Panc1 (cell line): ENCODE results near the gene CAMK1D. TPM values are rescaled to one million over a fixed set of nuclear protein-coding genes. Genes with fewer than 3 reads are reported as not detected.

ENCODE experiments used
- ATAC-seq: fragments of 200-7000 bp; cut with Tn5 transposase; 2 replicates; pipeline ENCODE4 v1.9.1; 2020; ENCODE audit warnings: mild to moderate bottlenecking, moderate library complexity
- BruUV-seq: library from RNA; stranded (reverse); fragments of 400-500 nt; replicated peaks from 2 replicates; lab custom pipeline; 2021; lab: Mats Ljungman, UMichigan
- CTCF ChIA-PET: fragments of 300-600 bp; sonication (Branson Sonifier 250); formaldehyde crosslinking; loops from one replicate; lab custom pipeline; 2022; ENCODE audit warnings: antibody characterized with exemption; lab: Charles Lee
- POLR2A ChIA-PET: fragments of 300-600 bp; sonication (Branson Sonifier 250); formaldehyde crosslinking; loops from one replicate; lab custom pipeline; 2022; ENCODE audit warnings: antibody characterized with exemption; lab: Charles Lee
- DNase-seq: peaks from one replicate; pipeline ENCODE4 v3.0.0-alpha.2; 2010; ENCODE audit warnings: low read depth, low spot score
- H3K27ac ChIP-seq: 2 replicates; pipeline ENCODE4 v1.5.1; 2011; ENCODE audit warnings: mild to moderate bottlenecking, low read length, inconsistent platforms
- H3K27me3 ChIP-seq: fragments of 200-500 bp; sonication (Bioruptor generic); 2 replicates; pipeline ENCODE4 v1.6.0; 2014; ENCODE audit warnings: low read length, inconsistent platforms; ENCODE audit not compliant: control insufficient read depth, insufficient read depth
- H3K36me3 ChIP-seq: fragments of 200-500 bp; sonication (Bioruptor generic); 2 replicates; pipeline ENCODE4 v1.5.1; 2014; ENCODE audit warnings: inconsistent platforms, mild to moderate bottlenecking, low read length, moderate library complexity; ENCODE audit not compliant: control insufficient read depth, insufficient read depth
- H3K4me1 ChIP-seq: 2 replicates; pipeline ENCODE4 v1.5.1; 2011; ENCODE audit warnings: inconsistent platforms, mild to moderate bottlenecking, low read length, moderate library complexity; ENCODE audit not compliant: control insufficient read depth, insufficient read depth
- H3K4me3 ChIP-seq, 2 experiments: 2 replicates each; pipeline ENCODE4 v1.5.1; 2011 to 2012; ENCODE audit warnings: low read depth in 2 of 2, low read length in 2 of 2, mild to moderate bottlenecking in 2 of 2, inconsistent platforms in 1 of 2, moderate library complexity in 1 of 2
- H3K9me3 ChIP-seq: fragments of 200-500 bp; sonication (Bioruptor generic); 2 replicates; pipeline ENCODE4 v1.5.1; 2014; ENCODE audit warnings: low read depth, mild to moderate bottlenecking, inconsistent platforms, low read length, moderate library complexity; ENCODE audit not compliant: control insufficient read depth, insufficient read depth
- CTCF ChIP-seq: fragments of 450-650 bp; IDR thresholded peaks from 2 replicates; pipeline ENCODE4 v1.5.1; 2017; ENCODE audit warnings: mild to moderate bottlenecking
- POLR2AphosphoS5 ChIP-seq: IDR thresholded peaks from 2 replicates; pipeline ENCODE4 v1.6.1; 2012; ENCODE audit warnings: mild to moderate bottlenecking, low read depth, low read length, moderate library complexity
- SIN3A ChIP-seq: IDR thresholded peaks from 2 replicates; pipeline ENCODE4 v1.6.1; 2012; ENCODE audit warnings: low read depth, mild to moderate bottlenecking, low read length, moderate library complexity, borderline replicate concordance; ENCODE audit not compliant: insufficient read depth
- TCF7L2 ChIP-seq: IDR thresholded peaks from 2 replicates; pipeline ENCODE4 v1.6.1; 2011; ENCODE audit warnings: mild to moderate bottlenecking, low read depth, low read length, inconsistent platforms
- in situ Hi-C: cut with HindIII; loops from 2 replicates; pipeline ENCODE4 v1.10.0; 2016; ENCODE audit warnings: low sequenced_read_pairs, low pct_unique_long_range_greater_than_20kb
- intact Hi-C: fragments of 100-400 bp; cut with micrococcal nuclease; formaldehyde crosslinking; loops from one replicate; pipeline ENCODE4 v1.10.0; 2022; ENCODE audit not compliant: unreplicated experiment
- total RNA-seq: library from RNA; stranded (reverse); gene quantifications from one replicate; pipeline ENCODE4 v1.2.1, GENCODE V29; 2021; ENCODE audit not compliant: unreplicated experiment
- TF ChIP-seq, protein P1 (sequence below), 2 experiments: IDR thresholded peaks; 2 replicates each; pipeline ENCODE4 v1.6.1; 2011 to 2012; ENCODE audit warnings: low read depth in 2 of 2, control low read depth in 1 of 2, low read length in 1 of 2, mild to moderate bottlenecking in 1 of 2, moderate library complexity in 1 of 2; ENCODE audit not compliant: insufficient read depth in 1 of 2

The CAMK1D gene
- total RNA-seq, 1 experiment from 2014 or later: 5.7 TPM

GRCh38 chr10:12473491-12473890 lies 124.1 kb downstream of the CAMK1D start:
- no peaks in the 10 kb centered on the region for H3K27me3 ChIP-seq
- DNase-seq (no peak), ATAC-seq (no peak)
- no peak overlapping the region for H3K4me3 ChIP-seq
- H3K9me3 ChIP-seq: no peaks in the 10 kb centered on the region
- TF ChIP-seq, protein P1, sequence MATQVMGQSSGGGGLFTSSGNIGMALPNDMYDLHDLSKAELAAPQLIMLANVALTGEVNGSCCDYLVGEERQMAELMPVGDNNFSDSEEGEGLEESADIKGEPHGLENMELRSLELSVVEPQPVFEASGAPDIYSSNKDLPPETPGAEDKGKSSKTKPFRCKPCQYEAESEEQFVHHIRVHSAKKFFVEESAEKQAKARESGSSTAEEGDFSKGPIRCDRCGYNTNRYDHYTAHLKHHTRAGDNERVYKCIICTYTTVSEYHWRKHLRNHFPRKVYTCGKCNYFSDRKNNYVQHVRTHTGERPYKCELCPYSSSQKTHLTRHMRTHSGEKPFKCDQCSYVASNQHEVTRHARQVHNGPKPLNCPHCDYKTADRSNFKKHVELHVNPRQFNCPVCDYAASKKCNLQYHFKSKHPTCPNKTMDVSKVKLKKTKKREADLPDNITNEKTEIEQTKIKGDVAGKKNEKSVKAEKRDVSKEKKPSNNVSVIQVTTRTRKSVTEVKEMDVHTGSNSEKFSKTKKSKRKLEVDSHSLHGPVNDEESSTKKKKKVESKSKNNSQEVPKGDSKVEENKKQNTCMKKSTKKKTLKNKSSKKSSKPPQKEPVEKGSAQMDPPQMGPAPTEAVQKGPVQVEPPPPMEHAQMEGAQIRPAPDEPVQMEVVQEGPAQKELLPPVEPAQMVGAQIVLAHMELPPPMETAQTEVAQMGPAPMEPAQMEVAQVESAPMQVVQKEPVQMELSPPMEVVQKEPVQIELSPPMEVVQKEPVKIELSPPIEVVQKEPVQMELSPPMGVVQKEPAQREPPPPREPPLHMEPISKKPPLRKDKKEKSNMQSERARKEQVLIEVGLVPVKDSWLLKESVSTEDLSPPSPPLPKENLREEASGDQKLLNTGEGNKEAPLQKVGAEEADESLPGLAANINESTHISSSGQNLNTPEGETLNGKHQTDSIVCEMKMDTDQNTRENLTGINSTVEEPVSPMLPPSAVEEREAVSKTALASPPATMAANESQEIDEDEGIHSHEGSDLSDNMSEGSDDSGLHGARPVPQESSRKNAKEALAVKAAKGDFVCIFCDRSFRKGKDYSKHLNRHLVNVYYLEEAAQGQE (IDR thresholded peaks at IDR 0.05; ENCODE audit: insufficient read depth in 1 of 2, low read depth in 2 of 2, low read length in 1 of 2): no peak
- no peak for TF ChIP-seq POLR2AphosphoS5
- TF ChIP-seq TCF7L2: no peak
- TF ChIP-seq SIN3A: no peak
- no peak for TF ChIP-seq CTCF
- ChIA-PET POLR2A (interaction anchor here (0.5 kb wide), 1 partner anchor 112 kb away, joined by 4 read pairs; no protein-coding TSS in a partner anchor), CTCF (no interaction called here)
- H3K27ac ChIP-seq: no peak overlapping the region
- no TSS peak for BruUV-seq
- no peaks in the 10 kb centered on the region for H3K36me3 ChIP-seq
- in situ Hi-C loops (no loop called here), intact Hi-C loops (no loop called here)
- H3K4me1 ChIP-seq: no peaks in the 10 kb centered on the region

GRCh38 chr10:12474727-12475412 lies 125.5 kb downstream of the CAMK1D start:
- DNase-seq (no peak), ATAC-seq (no peak)
- ChIA-PET CTCF (no interaction called here), POLR2A (no interaction called here)
- Histone ChIP-seq H3K9me3 (no peaks in the 10 kb centered on the region), H3K27me3 (no peaks in the 10 kb centered on the region), H3K27ac (no peak overlapping the region), H3K36me3 (no peaks in the 10 kb centered on the region), H3K4me3 (no peak overlapping the region), H3K4me1 (no peaks in the 10 kb centered on the region)
- TF ChIP-seq CTCF (no peak), SIN3A (no peak), POLR2AphosphoS5 (no peak), TCF7L2 (no peak)
- TF ChIP-seq, protein P1 (IDR thresholded peaks at IDR 0.05; ENCODE audit: insufficient read depth in 1 of 2, low read depth in 2 of 2, low read length in 1 of 2): no peak
- BruUV-seq: no TSS peak
- in situ Hi-C loops: no loop called here
- intact Hi-C loops: no loop called here
